ENCODE results near the gene TRPM2. TPM values are rescaled to one million over a fixed set of nuclear protein-coding genes. Genes with fewer than 3 reads are reported as not detected.

TRPM2 gene
- total and polyA plus RNA-seq, 10 of the 15 experiments (the other 5 are each of a cell fraction or from before 2014, with no cell fraction given): 0.03 to 9.1 (median 2.6) TPM

GRCh38 chr21:44436111-44436611 lies 82.7 kb downstream of the TRPM2 start (continued):
- no peak for TF ChIP-seq TARDBP (IDR thresholded peaks at IDR 0.05; ENCODE audit: borderline replicate concordance)
- TF ChIP-seq, protein P1, sequence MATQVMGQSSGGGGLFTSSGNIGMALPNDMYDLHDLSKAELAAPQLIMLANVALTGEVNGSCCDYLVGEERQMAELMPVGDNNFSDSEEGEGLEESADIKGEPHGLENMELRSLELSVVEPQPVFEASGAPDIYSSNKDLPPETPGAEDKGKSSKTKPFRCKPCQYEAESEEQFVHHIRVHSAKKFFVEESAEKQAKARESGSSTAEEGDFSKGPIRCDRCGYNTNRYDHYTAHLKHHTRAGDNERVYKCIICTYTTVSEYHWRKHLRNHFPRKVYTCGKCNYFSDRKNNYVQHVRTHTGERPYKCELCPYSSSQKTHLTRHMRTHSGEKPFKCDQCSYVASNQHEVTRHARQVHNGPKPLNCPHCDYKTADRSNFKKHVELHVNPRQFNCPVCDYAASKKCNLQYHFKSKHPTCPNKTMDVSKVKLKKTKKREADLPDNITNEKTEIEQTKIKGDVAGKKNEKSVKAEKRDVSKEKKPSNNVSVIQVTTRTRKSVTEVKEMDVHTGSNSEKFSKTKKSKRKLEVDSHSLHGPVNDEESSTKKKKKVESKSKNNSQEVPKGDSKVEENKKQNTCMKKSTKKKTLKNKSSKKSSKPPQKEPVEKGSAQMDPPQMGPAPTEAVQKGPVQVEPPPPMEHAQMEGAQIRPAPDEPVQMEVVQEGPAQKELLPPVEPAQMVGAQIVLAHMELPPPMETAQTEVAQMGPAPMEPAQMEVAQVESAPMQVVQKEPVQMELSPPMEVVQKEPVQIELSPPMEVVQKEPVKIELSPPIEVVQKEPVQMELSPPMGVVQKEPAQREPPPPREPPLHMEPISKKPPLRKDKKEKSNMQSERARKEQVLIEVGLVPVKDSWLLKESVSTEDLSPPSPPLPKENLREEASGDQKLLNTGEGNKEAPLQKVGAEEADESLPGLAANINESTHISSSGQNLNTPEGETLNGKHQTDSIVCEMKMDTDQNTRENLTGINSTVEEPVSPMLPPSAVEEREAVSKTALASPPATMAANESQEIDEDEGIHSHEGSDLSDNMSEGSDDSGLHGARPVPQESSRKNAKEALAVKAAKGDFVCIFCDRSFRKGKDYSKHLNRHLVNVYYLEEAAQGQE (IDR thresholded peaks at IDR 0.05; ENCODE audit: low read depth, low read length): no peak

DNA sequence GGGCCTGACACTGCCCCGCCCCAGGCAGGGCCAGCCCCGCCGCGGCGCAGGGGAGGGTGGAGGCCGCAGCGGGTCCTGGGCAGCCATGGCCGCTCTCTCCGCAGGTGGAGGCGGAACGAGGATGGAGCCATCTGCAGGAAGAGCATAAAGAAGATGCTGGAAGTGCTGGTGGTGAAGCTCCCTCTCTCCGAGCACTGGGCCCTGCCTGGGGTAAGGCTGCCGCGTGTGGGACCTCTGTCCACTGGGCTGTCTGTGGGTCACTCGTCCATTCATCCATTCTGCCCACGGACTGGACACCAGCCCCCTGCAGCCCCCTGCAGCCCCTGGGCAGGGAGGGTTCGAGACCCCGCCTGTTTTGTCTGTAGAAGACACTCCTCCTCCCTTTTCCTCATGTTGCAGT lies 83.5 kb downstream of the TRPM2 start:
- no peaks in the 10 kb centered on the region for H3K79me2 ChIP-seq (ENCODE audit: control insufficient read depth, insufficient read depth, low read length)
- WGBS (ENCODE audit: insufficient coverage, insufficient replicate concordance, low lambda C conversion rate, missing lambda C conversion rate): 59% methylated on average over 18 of the region's 18 CpGs
- H3K9me3 ChIP-seq (replicated peaks; ENCODE audit: control insufficient read depth, insufficient read depth, low read length): no peaks in the 10 kb centered on the region
- H4K20me1 ChIP-seq (ENCODE audit: control insufficient read depth, insufficient read depth): no peaks in the 10 kb centered on the region
- ATAC-seq (no peak), DNase-seq (ENCODE audit: low read depth, low spot score) (no peak), FAIRE-seq (no peak)
- no peaks in the 10 kb centered on the region for H3K36me3 ChIP-seq (ENCODE audit: control insufficient read depth in 2 of 2, insufficient read depth in 2 of 2, low read length in 1 of 2)
- SMC1A ChIA-PET (ENCODE audit: uncharacterized antibody, unreplicated experiment): no interaction called here
- H3K27ac ChIP-seq (ENCODE audit: control insufficient read depth, insufficient read depth): no peak overlapping the region
- H3K9ac ChIP-seq (ENCODE audit: control insufficient read depth, insufficient read depth, low read length): no peak overlapping the region
- RAD21 ChIA-PET (ENCODE audit: unreplicated experiment): no interaction called here
- H3K4me1 ChIP-seq (ENCODE audit: control insufficient read depth, insufficient read depth, low read length): no peaks in the 10 kb centered on the region
- no peak overlapping the region for H2AFZ ChIP-seq (ENCODE audit: control insufficient read depth, low read depth, low read length)
- H3K4me2 ChIP-seq (ENCODE audit: control insufficient read depth, insufficient read depth): no peak overlapping the region
- H3K4me3 ChIP-seq: no peak overlapping the region
- CTCF ChIA-PET: no interaction called here
- BruUV-seq (replicated peaks): no TSS peak
- in situ Hi-C loops (cut with MboI): no loop called here
- POLR2A ChIA-PET: no interaction called here
- no peaks in the 10 kb centered on the region for H3K27me3 ChIP-seq (replicated peaks in 1 of 2; ENCODE audit: control insufficient read depth in 2 of 2, insufficient read depth in 2 of 2, low read length in 1 of 2)
- intact Hi-C loops (cut with micrococcal nuclease; ENCODE audit: unreplicated experiment): no loop called here
- TF ChIP-seq ATF2 (IDR thresholded peaks at IDR 0.05; ENCODE audit: low read length): no peak
- TF ChIP-seq, protein P2, sequence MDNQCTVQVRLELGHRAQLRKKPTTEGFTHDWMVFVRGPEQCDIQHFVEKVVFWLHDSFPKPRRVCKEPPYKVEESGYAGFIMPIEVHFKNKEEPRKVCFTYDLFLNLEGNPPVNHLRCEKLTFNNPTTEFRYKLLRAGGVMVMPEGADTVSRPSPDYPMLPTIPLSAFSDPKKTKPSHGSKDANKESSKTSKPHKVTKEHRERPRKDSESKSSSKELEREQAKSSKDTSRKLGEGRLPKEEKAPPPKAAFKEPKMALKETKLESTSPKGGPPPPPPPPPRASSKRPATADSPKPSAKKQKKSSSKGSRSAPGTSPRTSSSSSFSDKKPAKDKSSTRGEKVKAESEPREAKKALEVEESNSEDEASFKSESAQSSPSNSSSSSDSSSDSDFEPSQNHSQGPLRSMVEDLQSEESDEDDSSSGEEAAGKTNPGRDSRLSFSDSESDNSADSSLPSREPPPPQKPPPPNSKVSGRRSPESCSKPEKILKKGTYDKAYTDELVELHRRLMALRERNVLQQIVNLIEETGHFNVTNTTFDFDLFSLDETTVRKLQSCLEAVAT (IDR thresholded peaks at IDR 0.05): no peak
- no peak for TF ChIP-seq ATF7 (IDR thresholded peaks at IDR 0.05; ENCODE audit: low read depth)
- TF ChIP-seq ZNF622 (IDR thresholded peaks at IDR 0.05): no peak
- no peak for TF ChIP-seq PAX8 (IDR thresholded peaks at IDR 0.05)
- TF ChIP-seq TARDBP (IDR thresholded peaks at IDR 0.05; ENCODE audit: borderline replicate concordance): no peak
- TF ChIP-seq BMI1 (IDR thresholded peaks at IDR 0.05; ENCODE audit: borderline replicate concordance): no peak
- TF ChIP-seq, protein P3, sequence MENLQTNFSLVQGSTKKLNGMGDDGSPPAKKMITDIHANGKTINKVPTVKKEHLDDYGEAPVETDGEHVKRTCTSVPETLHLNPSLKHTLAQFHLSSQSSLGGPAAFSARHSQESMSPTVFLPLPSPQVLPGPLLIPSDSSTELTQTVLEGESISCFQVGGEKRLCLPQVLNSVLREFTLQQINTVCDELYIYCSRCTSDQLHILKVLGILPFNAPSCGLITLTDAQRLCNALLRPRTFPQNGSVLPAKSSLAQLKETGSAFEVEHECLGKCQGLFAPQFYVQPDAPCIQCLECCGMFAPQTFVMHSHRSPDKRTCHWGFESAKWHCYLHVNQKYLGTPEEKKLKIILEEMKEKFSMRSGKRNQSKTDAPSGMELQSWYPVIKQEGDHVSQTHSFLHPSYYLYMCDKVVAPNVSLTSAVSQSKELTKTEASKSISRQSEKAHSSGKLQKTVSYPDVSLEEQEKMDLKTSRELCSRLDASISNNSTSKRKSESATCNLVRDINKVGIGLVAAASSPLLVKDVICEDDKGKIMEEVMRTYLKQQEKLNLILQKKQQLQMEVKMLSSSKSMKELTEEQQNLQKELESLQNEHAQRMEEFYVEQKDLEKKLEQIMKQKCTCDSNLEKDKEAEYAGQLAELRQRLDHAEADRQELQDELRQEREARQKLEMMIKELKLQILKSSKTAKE (IDR thresholded peaks at IDR 0.05; ENCODE audit: low read depth, poor library complexity, severe bottlenecking): no peak
- no peak for TF ChIP-seq PAX5 (IDR thresholded peaks at IDR 0.05; ENCODE audit: borderline replicate concordance, low read depth, low read length)
- TF ChIP-seq NKRF (conservative IDR thresholded peaks at IDR 0.05): no peak
- TF ChIP-seq HDAC6 (IDR thresholded peaks at IDR 0.05; ENCODE audit: unreplicated experiment): no peak
